Measurements from ENCODE around the gene PLXNB3.

GRCh38 chrX:153804100-153804595 is 40.1 kb downstream of the PLXNB3 start:
- TF ChIP-seq POLR2A (IDR thresholded peaks at IDR 0.05; ENCODE audit: low read depth, low read length): no peak
- no peak for TF ChIP-seq POLR2AphosphoS5 (IDR thresholded peaks at IDR 0.05; ENCODE audit: low read depth, low read length)
- no peak for TF ChIP-seq TAF1 (IDR thresholded peaks at IDR 0.05; ENCODE audit: low read depth, low read length)
- no peak for TF ChIP-seq SPI1 (IDR thresholded peaks at IDR 0.05; ENCODE audit: low read depth, low read length)
